AG04449 (cell line): ENCODE data around the gene ADAMTSL1.
"Not testable (repeated sequence)": the region's sequence is repeated elsewhere in the genome, so short reads cannot be mapped to it uniquely, and the experiment has no call there.

Experiments
- CTCF ChIA-PET: fragments of 350-600 bp; formaldehyde crosslinking; extraction: SDS; loops from one replicate; lab custom pipeline; 2021; ENCODE audit warnings: antibody characterized with exemption; lab: Yijun Ruan, JAX
- POLR2A ChIA-PET: fragments of 400-600, 350-600 bp; formaldehyde crosslinking; extraction: SDS; loops from one replicate; lab custom pipeline; 2020; ENCODE audit warnings: antibody characterized with exemption, inconsistent platforms; lab: Yijun Ruan, JAX
- DNase-seq: peaks from one replicate; pipeline ENCODE4 v3.0.0-alpha.2; 2010; ENCODE audit warnings: low read depth, low spot score
- H3K4me3 ChIP-seq: 2 replicates; pipeline ENCODE4 v1.5.1; 2011; ENCODE audit warnings: low read depth, mild to moderate bottlenecking, control low read depth, low read length
- TF ChIP-seq, protein P1 (sequence below): IDR thresholded peaks from one replicate; pipeline ENCODE4 v1.5.1; 2011; ENCODE audit warnings: mild to moderate bottlenecking, moderate library complexity, low read length, control low read depth, inconsistent platforms; ENCODE audit not compliant: insufficient read depth; ENCODE audit errors: missing control alignments

The ADAMTSL1 gene

DNA sequence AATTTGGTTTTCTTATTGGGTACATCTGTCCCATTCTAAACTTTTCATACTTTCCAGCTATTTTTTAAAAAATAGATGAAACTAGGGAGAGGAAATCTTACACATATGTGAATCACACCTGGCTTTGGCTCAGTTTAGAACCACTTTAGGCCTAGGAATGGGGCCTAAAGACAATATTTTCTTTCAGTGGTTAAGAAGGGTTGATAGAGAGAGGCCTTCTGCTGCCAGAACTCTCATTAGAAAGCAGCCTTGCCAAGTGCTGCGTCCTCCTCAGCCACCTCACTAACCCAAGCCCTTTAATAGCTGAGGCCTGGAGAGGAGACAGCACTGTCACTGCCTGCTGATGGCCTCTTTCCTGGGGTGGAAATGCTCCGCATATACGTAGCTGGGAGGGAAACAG is 391.6 kb downstream of the ADAMTSL1 start:
- TF ChIP-seq, protein P1, sequence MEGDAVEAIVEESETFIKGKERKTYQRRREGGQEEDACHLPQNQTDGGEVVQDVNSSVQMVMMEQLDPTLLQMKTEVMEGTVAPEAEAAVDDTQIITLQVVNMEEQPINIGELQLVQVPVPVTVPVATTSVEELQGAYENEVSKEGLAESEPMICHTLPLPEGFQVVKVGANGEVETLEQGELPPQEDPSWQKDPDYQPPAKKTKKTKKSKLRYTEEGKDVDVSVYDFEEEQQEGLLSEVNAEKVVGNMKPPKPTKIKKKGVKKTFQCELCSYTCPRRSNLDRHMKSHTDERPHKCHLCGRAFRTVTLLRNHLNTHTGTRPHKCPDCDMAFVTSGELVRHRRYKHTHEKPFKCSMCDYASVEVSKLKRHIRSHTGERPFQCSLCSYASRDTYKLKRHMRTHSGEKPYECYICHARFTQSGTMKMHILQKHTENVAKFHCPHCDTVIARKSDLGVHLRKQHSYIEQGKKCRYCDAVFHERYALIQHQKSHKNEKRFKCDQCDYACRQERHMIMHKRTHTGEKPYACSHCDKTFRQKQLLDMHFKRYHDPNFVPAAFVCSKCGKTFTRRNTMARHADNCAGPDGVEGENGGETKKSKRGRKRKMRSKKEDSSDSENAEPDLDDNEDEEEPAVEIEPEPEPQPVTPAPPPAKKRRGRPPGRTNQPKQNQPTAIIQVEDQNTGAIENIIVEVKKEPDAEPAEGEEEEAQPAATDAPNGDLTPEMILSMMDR: no peak
- no peak for DNase-seq
- H3K4me3 ChIP-seq: no peak overlapping the region
- CTCF ChIA-PET: interaction anchor here (0.9 kb wide), 1 partner anchor 10 kb away, joined by 3 read pairs; no protein-coding TSS in a partner anchor
- POLR2A ChIA-PET: no interaction called here

DNA sequence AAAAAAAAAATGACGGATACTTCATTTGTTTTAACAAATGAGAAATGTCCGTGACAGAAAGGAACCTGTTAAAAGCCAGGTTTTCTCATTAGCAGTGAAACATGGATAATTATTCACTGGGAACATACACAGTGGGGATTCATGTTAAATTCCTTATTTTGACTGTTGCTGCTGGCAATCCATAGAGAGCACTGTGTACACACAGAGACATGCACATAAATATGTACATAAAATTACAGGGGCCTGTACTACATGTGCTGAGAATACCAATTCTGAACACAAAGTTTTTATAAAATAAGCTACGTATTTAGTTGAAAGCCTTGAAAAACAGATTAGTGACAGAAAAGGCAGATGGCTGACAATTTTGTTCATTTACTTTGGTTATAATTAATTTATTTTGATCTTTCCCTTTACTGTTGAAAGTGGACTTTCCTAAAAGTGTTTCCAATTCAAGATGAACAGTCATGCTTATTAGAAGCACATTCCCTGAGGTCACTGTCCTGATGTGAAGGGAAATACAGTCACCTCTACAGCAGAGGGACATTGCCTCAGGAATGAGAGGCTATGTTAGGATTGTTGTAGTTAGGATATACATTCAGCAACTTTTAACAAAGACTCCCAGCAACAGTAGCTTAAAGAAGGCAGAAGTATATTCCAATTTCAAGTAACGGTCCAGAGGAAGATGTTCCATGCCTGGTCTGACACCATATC is 392.3 kb downstream of the ADAMTSL1 start:
- ChIA-PET POLR2A (no interaction called here), CTCF (interaction anchor here (0.9 to 1.5 kb wide), 2 partner anchors 9 to 11 kb away, joined by 3 to 4 read pairs; no protein-coding TSS in a partner anchor)
- H3K4me3 ChIP-seq: no peak overlapping the region
- TF ChIP-seq, protein P1: no peak
- no peak for DNase-seq

DNA sequence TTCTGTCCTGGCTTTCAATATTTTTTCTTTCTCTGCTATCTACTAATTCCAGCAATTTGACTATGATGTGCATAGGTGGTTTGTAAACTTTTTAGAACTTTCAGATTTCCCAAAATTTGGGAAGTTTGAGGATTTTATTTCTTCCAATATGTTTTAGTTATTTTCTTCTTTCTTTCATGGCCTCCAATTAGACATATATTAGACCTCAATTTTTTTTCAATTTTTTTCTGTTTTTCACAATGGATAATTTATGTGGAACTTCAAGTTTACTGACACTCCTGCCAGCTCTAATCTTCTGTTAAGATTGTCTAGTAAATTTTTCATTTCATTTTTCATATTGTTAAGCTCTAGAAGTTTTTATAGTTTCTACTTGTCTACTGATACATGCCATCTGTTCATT is 395.8 kb downstream of the ADAMTSL1 start:
- CTCF ChIA-PET: no interaction called here
- POLR2A ChIA-PET: no interaction called here
- DNase-seq: no peak

DNA sequence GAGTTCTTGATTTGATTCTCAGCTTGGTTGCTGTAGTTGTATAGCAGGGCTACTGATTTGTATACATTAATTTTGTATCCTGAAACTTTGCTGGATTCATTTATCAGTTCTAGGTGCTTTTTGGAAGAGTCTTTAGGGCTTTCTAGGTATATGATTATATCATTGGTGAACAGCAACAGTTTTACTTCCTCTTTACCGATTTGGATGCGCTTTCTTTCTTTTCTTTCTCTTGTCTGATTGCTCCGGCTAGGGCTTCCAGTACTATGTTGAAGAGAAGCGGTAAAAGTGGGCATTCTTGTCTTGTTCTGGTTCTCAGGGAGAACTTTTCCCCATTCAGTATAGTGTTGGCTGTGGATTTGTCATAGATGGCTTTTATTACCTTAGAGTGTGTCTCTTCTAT is 400.1 kb downstream of the ADAMTSL1 start:
- POLR2A ChIA-PET: no interaction called here
- DNase-seq: no peak
- no peak overlapping the region for H3K4me3 ChIP-seq
- TF ChIP-seq, protein P1: no peak
- CTCF ChIA-PET: no interaction called here

More for the DNA sequence above, 395.8 kb downstream of the ADAMTSL1 start:
- H3K4me3 ChIP-seq: no peak overlapping the region
- TF ChIP-seq, protein P1: no peak

DNA sequence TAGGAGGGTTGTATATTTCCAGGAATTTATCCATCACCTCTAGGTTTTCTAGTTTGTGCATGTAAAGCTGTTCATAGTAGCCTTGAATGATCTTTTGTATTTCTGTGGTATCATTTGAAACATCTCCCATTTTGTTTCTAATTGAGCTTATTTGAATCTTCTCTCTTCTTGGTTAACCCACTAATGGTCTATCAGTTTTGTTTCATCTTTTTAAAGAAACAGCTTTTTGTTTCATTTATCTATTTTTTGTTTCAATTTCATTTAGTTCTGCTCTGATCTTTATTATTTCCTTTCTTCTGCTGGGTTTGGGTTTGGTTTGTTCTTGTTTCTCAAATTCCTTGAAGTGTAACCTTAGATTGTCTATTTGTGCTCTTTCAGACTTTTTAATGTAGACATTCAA is 401.0 kb downstream of the ADAMTSL1 start:
- CTCF ChIA-PET, DNase-seq, H3K4me3 ChIP-seq, POLR2A ChIA-PET: not testable (repeated sequence)

DNA sequence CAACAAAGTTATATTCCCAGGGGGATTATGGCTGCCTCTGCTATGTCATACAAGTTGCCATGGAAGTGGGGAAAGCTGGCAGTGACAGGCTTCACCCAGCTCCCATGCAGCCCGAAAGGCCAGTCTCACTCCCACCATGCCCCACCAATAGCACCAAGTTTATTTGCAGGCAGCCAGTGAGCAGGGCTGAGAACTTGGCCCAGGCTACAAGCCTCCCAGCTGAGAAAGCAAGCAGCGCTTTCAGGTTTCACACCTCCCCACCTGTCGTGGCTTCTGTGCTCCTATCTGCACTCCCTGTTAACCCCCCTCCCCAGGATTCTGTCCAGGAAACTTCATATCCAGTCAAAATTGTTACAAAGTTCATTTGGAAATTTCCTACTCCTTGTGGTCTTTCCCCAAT is 404.0 kb downstream of the ADAMTSL1 start:
- TF ChIP-seq, protein P1: no peak
- no peak overlapping the region for H3K4me3 ChIP-seq
- ChIA-PET CTCF (no interaction called here), POLR2A (no interaction called here)
- DNase-seq: no peak

DNA sequence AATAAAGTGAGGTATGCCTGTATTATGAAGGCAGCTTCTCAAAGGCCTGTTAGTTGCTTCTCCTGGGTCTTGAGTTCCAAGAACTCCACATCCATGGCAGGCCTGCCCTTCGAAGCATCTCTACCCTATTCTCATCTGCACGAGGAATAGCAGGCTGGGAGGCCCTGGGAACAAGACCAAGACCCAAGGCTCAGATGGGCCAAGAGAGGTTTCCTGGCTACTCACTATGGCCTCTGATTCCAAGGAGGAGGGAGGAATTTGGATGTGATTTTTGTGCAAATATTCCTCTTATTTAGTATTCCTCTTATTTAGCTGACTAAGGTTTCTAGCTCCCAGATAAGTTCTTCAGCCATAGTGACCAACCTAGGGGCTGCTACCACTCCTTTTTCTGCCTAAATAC is 407.8 kb downstream of the ADAMTSL1 start:
- TF ChIP-seq, protein P1: no peak
- POLR2A ChIA-PET: no interaction called here
- CTCF ChIA-PET: interaction anchor here (0.6 kb wide), 1 partner anchor 19 kb away, joined by 4 read pairs; no protein-coding TSS in a partner anchor
- DNase-seq: no peak
- H3K4me3 ChIP-seq: no peak overlapping the region
